GM19468 (cell line): ENCODE measurements around the gene PRPF40A.
"Not testable (repeated sequence)": the region's sequence is repeated elsewhere in the genome, so short reads cannot be mapped to it uniquely, and the experiment has no call there.

ENCODE experiments used
- ATAC-seq: cut with Tn5 transposase; IDR thresholded peaks from one replicate; pipeline ENCODE4 v1.9.1; 2021; ENCODE audit warnings: mild to moderate bottlenecking, moderate library complexity, moderate number of reproducible peaks; ENCODE audit not compliant: unreplicated experiment; ENCODE audit errors: extremely low read depth

Gene PRPF40A

GRCh38 chr2:152717228-152718075 lies at the start of gene PRPF40A:
Gene PRPF40A, minus strand, starts transcription at chr2:152717461. Its CDS starts 22 bp downstream, at chr2:152717439.
- peak; percentile 82 for ATAC-seq

- no peak for ATAC-seq
Observed at GRCh38 chr2:152766928-152767327, 49.7 kb upstream of the PRPF40A start.

- no peak for ATAC-seq
Observed at GRCh38 chr2:152763651-152764050, 46.4 kb upstream of the PRPF40A start.

- not testable (repeated sequence) for ATAC-seq
Observed at GRCh38 chr2:152763208-152763607, 45.9 kb upstream of the PRPF40A start.

- no peak for ATAC-seq
Observed at GRCh38 chr2:152762202-152762601, 44.9 kb upstream of the PRPF40A start.

GRCh38 chr2:152761214-152761613 lies 44.0 kb upstream of the PRPF40A start:
- no peak for ATAC-seq

- ATAC-seq = no peak
Observed at GRCh38 chr2:152759290-152760072, 42.2 kb upstream of the PRPF40A start.

DNA sequence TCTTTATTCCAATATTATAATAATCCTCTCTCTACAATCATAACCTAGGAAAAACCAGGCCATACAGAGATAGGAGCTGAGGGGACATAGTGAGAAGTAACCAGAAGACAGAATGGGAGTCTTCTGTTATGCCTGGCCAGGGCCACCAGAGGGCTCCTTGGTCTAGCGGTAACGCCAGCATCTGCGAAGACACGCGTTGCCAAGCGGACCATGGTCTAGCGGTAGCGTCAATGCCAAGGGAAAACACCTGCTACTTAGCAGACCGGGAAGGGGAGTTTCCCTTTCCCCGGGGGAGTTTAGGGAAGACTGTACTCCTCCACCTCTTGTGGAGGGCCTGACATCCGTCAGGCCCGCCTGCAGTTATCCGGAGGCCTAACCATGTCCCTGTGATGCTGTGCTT lies 37.8 kb upstream of the PRPF40A start:
- no peak for ATAC-seq

DNA sequence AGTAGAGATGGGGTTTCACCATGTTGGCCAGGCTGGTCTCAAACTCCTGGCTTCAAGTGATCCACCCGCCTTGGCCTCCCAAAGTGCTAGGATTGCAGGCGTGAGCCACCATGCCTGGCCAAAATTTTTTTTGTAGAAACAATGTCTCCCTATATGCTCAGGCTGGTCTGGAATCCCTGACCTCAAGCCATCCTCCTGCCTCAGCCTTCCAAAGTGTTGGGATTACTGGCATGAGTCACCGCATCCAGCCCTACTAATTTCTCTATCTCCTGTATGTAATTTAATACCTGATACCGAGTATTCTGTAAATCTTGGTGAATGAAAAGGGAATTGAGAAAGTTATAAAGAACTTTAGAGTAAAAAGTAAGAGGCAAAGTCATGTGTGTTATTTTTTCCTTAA lies 30.5 kb upstream of the PRPF40A start:
- ATAC-seq = not testable (repeated sequence)

DNA sequence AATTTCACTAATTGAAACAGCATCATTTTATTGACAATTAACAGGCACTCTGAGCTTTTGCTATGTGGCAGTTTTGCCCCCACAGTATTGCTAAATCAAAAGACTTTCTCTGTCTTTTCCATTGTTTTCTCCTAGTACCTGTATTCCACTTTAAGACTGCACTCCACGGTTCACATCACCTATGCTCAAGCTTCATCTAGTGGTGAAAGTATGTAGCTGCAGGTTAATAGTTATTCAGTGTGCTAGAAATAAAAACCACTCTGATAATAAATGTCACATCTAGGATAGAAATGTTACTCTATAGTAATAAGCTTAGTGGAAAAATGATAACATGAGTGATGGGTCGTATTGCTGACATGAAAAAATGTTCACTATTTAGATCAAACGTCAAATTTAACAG lies 25.7 kb upstream of the PRPF40A start:
- ATAC-seq = no peak

GRCh38 chr2:152740743-152741328 lies 23.6 kb upstream of the PRPF40A start:
- ATAC-seq = peak; percentile 63

DNA sequence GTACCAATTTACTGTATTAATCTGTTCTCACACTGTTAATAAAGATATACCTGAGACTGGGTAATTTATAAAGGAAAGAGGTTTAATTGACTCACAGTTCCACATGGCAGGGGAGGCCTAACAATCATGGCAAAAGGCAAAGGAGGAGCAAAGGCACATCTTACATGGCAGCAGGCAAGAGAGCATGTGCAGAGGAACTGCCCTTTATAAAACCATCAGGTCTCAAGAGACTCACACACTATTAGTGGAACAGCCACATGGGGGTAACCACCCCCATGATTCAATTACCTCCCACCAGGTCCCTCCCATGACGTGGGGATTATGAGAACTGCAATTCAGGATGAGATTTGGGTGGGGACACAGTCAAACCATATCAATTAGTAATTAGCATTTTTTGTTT lies 22.4 kb upstream of the PRPF40A start:
- ATAC-seq = not testable (repeated sequence)

- no peak for ATAC-seq
Observed at GRCh38 chr2:152738438-152738837, 21.2 kb upstream of the PRPF40A start.

DNA sequence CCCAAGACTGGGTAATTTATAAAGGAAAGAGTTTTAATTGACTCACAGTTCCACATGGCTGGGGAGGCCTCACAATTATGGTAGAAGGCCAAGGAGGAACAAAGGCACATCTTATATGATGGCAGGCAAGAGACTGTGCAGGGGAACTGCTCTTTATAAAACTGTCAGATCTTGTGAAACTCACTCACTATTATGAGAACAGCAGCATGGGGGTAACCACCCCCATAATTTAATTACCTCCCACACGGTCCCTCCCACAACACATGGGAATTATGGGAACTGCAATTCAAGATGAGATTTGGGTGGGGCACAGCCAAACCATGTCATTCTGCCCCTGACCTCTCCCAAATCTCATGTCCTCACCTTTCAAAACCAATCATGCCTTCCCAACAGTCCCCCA lies 20.2 kb upstream of the PRPF40A start:
- not testable (repeated sequence) for ATAC-seq

- peak; percentile 63 for ATAC-seq
Observed at GRCh38 chr2:152730591-152731333, 13.5 kb upstream of the PRPF40A start.

- peak; percentile 20 for ATAC-seq
Observed at GRCh38 chr2:152729844-152730243, 12.6 kb upstream of the PRPF40A start.

DNA sequence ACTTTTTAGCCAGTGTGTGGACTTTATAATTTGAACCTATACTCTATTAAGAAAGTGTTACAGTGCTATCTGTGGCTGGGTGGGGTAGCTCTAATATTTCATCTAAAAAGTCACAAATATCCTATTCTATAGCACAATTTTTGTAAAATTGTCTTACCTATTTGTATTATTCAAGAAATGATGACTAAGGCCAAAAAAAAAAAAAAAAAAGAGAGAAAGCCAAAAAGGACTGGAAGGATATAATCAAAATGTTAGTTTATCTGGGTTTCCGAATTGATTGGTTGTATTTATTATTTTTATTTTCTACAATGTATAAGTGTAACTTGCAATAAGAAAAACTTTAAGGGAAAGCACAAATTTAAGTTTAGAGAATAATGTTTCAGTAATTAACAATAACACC lies 6.7 kb upstream of the PRPF40A start:
- ATAC-seq = no peak

- ATAC-seq = not testable (repeated sequence)
Observed at GRCh38 chr2:152722639-152723038, 5.4 kb upstream of the PRPF40A start.

- no peak for ATAC-seq
Observed at GRCh38 chr2:152720794-152721193, 3.5 kb upstream of the PRPF40A start.
